Thyroid gland (tissue), 4 donors: ENCODE results near the gene OVOL1.

Source experiments
- CTCF ChIP-seq, 6 experiments: fragments of 200-600 bp in 3 of 6; fragments of 450-650 bp in 3 of 6; sonication (generic) in 3 of 6; IDR thresholded peaks; one replicate each; pipeline ENCODE4 v1.5.1; 2016 to 2019; ENCODE audit warnings: antibody characterized with exemption in 6 of 6, mild to moderate bottlenecking in 2 of 6, inconsistent platforms in 1 of 6, moderate library complexity in 1 of 6
- POLR2A ChIP-seq, 2 donors: fragments of 450-650 bp; IDR thresholded peaks; one replicate each; pipeline ENCODE4 v1.6.1; 2017; ENCODE audit warnings: antibody characterized with exemption in 2 of 2, mild to moderate bottlenecking in 2 of 2, moderate library complexity in 1 of 2

- no peak for TF ChIP-seq CTCF (IDR thresholded peaks at IDR 0.05)
- TF ChIP-seq POLR2A (IDR thresholded peaks at IDR 0.05): no peak
Observed at GRCh38 chr11:65814131-65814985, 27.5 kb downstream of the OVOL1 start.
